Activated naive CD8-positive, alpha-beta T cell treated with anti-CD3 and anti-CD28 coated beads, Interleukin-2, amount 10 ng/mL, durations not matched to agents 7 days and 5 days (primary cell): ENCODE results near the gene RETREG1. TPM values are rescaled to one million over a fixed set of nuclear protein-coding genes. Genes with fewer than 3 reads are reported as not detected.

Experiments used
- ATAC-seq: fragments of 150-1000 bp; cut with Tn5 transposase; one replicate; pipeline ENCODE4 v1.10.0; 2021; ENCODE audit warnings: low read depth, moderate library complexity
- POLR2A ChIA-PET: fragments of 350-600 bp; sonication (Branson Sonifier 250); formaldehyde crosslinking; loops from one replicate; lab custom pipeline; 2021; ENCODE audit warnings: antibody characterized with exemption; lab: Charles Lee
- DNase-seq: peaks from one replicate; pipeline ENCODE4 v3.0.0; 2021
- H3K27ac Mint-ChIP-seq: one replicate; pipeline ENCODE4 v1.8.0; 2022; ENCODE audit warnings: mild to moderate bottlenecking, mixed read lengths
- H3K27me3 Mint-ChIP-seq: one replicate; pipeline ENCODE4 v1.8.0; 2022; ENCODE audit warnings: mild to moderate bottlenecking, moderate library complexity, mixed read lengths
- H3K36me3 Mint-ChIP-seq: one replicate; pipeline ENCODE4 v1.8.0; 2021; ENCODE audit warnings: mild to moderate bottlenecking, mixed read lengths
- H3K4me1 Mint-ChIP-seq: one replicate; pipeline ENCODE4 v1.8.0; 2021; ENCODE audit warnings: mixed read lengths
- H3K4me3 Mint-ChIP-seq: one replicate; pipeline ENCODE4 v1.8.0; 2022; ENCODE audit warnings: mild to moderate bottlenecking, moderate library complexity, mixed read lengths
- H3K9me3 Mint-ChIP-seq: one replicate; pipeline ENCODE4 v1.8.0; 2021; ENCODE audit warnings: mixed read lengths
- total RNA-seq, 2 experiments: library from RNA; stranded (reverse); gene quantifications; one replicate each; pipeline ENCODE4 v1.2.3, GENCODE V29; 2021

Gene RETREG1
- total RNA-seq, 2 experiments from 2014 or later: 50.9 to 59.8 TPM

DNA sequence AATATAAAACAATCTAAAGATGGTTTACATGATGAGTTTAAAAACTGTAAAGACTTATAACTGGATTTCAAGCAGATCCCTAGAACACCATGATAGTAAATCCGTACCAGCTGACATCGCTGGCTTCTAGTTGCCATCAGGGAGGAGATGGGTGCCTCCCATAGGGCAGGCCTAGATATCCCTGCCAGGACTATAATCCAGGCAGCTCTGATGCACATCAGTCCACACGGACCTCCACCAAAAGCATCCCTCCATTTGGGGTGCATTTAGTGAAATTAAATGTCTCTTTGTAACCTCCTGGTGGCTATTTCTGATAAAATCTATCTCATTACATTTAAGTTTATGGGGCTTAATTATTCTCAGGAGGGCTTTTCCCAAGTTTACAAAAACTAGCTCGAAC lies 45.8 kb downstream of the RETREG1 start:
- ATAC-seq (no peak), DNase-seq (no peak)
- no peak overlapping the region for H3K4me3 Mint-ChIP-seq
- POLR2A ChIA-PET: no interaction called here
- peaks cover 21% of the 10 kb centered on the region for H3K36me3 Mint-ChIP-seq
- H3K9me3 Mint-ChIP-seq: no peaks in the 10 kb centered on the region
- no peak overlapping the region for H3K27ac Mint-ChIP-seq
- no peaks in the 10 kb centered on the region for H3K27me3 Mint-ChIP-seq
- H3K4me1 Mint-ChIP-seq: peaks cover 22% of the 10 kb centered on the region

DNA sequence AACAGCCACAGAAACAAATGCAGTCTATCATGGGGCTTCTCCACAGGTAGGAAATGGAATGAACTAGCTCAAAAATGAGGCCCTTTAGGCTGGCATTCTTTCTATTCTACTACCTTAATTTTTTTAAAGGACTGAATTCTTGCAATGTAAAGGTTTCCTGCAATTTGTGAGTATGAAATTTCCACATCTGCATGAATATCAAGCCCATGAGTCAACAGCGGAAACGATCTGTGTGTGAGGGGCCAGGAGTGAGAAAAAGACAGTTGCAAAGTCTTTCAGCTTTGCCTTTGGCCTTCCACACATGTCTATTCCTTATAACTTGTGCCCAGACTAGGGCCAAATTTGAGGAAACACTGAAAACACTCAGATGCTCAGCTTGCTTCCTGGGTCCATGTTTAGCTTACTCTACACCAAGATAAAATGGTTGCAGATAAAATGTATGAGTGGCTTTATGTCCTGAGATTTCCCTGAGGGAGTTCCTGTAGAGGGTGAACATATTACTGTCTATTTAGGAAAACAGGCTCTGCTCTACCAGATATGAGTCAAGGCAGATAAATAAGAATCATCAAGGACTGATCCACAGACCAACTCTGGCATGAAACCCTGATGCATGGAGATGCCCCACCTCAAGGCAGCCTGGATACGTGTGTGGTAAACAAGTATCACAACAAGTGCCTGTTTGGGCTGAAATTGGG lies 46.5 kb downstream of the RETREG1 start:
- Mint-ChIP-seq H3K4me1 (peaks cover 22% of the 10 kb centered on the region), H3K27me3 (no peaks in the 10 kb centered on the region), H3K27ac (no peak overlapping the region), H3K9me3 (no peaks in the 10 kb centered on the region), H3K4me3 (no peak overlapping the region), H3K36me3 (peaks cover 25% of the 10 kb centered on the region)
- DNase-seq: no peak
- no peak for ATAC-seq
- POLR2A ChIA-PET: no interaction called here

DNA sequence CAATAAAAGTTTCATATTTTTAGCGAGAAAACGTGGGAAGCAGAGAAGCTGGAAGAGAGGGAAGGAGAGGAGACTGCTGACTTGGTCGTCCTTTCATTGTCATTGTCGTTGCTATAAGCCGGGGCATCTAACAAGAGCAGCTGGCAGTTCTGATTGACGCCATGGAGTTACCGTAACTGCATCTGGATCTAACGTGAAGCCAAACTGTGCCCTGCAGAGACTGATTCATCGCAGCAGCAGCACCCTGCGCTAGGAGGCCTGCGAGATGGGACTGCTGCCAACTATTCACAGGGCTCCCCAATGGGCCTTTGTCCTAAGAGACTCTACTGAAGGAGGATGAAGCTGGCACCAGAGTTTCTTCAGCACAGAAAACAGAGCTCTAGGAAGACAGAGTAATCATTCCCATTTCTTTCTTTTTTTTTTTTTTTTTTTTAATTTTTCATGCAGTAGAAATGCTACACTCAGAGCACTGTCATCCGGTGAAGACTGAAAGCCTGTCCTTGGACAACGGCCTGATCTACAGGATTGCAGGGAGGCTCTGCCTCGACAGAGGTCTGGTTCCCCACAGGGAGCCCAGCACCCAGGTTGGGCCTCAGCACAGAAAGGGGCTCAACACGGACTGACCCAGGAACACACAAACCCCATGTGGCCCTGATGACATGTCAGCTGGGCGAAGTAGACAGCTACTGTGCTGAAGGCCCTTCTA lies 47.8 kb downstream of the RETREG1 start:
- peaks cover 29% of the 10 kb centered on the region for H3K36me3 Mint-ChIP-seq
- H3K27ac Mint-ChIP-seq: no peak overlapping the region
- no peaks in the 10 kb centered on the region for H3K27me3 Mint-ChIP-seq
- DNase-seq: no peak
- H3K4me1 Mint-ChIP-seq: peaks cover 14% of the 10 kb centered on the region
- POLR2A ChIA-PET: interaction anchor here (0.6 kb wide), 1 partner anchor 10 kb away, joined by 3 read pairs; no protein-coding TSS in a partner anchor
- no peak for ATAC-seq
- no peak overlapping the region for H3K4me3 Mint-ChIP-seq
- H3K9me3 Mint-ChIP-seq: no peaks in the 10 kb centered on the region

DNA sequence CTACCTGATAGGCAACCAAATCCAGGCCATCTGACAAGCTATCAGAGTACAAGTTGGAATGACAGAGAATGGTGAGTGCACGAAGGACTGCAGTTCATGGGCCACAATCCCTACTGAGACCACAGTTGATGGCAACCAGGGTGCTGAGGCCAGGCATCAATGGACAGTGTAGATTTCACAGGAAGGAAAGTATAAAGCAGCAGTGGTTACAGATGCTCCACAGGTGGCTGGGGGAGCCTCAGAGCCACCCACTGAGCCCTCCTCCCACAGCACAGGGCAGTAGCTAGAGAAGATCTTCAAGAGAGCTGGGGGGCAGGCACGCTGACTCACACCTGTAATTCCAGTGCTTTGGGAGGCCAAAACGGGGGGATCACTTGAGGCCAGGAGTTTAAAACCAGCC lies 49.4 kb downstream of the RETREG1 start:
- POLR2A ChIA-PET: no interaction called here
- no peak overlapping the region for H3K4me3 Mint-ChIP-seq
- peaks cover 31% of the 10 kb centered on the region for H3K36me3 Mint-ChIP-seq
- no peak overlapping the region for H3K27ac Mint-ChIP-seq
- no peaks in the 10 kb centered on the region for H3K9me3 Mint-ChIP-seq
- DNase-seq: no peak
- no peak for ATAC-seq
- no peaks in the 10 kb centered on the region for H3K27me3 Mint-ChIP-seq
- H3K4me1 Mint-ChIP-seq: peaks cover 13% of the 10 kb centered on the region

DNA sequence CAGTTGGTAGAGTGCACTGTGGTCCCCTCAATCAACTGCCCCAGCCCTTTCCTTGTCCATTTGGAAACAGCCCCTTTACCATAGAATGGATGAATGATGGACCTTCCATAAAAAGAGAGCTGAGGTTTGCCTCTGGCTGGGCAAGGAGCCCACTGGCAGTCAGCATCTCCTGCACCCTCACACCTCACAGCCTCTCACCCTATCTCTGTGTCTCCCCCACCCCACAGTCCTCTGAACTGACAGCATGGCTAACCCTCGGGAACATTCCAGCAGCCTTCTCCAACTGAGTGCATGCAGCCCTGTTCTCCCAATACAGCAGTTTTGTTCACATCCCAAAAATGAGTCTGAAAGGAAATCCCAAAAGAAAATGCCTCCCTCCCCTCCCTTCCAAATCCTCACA lies 51.7 kb downstream of the RETREG1 start:
- Mint-ChIP-seq H3K9me3 (no peaks in the 10 kb centered on the region), H3K27me3 (no peaks in the 10 kb centered on the region), H3K27ac (no peak overlapping the region), H3K36me3 (peaks cover 31% of the 10 kb centered on the region), H3K4me3 (no peak overlapping the region), H3K4me1 (peaks cover 13% of the 10 kb centered on the region)
- DNase-seq (no peak), ATAC-seq (no peak)
- POLR2A ChIA-PET: no interaction called here

DNA sequence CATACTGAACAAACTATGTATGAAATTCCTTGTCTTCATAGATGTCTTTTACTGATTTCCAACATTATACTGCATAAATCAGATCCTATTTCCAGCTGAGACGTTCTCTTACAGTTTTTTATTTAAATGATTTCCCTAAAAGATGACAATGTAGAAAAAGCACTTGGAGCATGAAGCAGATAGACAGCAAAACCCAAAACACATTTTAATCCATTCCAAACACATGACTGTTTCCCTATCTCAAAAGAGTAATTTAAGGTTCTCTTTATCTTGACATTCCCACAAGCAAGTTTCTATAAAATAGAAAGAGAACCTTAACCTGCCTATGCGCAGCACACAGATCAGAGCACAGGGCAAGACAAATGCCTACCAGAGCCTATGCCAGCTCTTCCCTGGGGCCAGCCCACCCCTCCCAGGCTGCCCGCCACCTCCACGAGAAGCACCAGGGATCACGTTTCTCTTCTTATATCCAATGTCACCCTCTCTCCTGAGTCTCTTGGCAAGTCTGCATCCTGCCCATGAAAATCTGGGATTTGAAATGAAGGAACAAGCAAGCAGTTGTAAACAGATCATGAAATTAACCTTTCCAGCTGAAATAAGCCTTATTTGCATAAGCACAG lies 52.4 kb downstream of the RETREG1 start:
- no peak for ATAC-seq
- no peak overlapping the region for H3K4me3 Mint-ChIP-seq
- peaks cover 31% of the 10 kb centered on the region for H3K36me3 Mint-ChIP-seq
- POLR2A ChIA-PET: no interaction called here
- no peaks in the 10 kb centered on the region for H3K9me3 Mint-ChIP-seq
- no peak overlapping the region for H3K27ac Mint-ChIP-seq
- no peaks in the 10 kb centered on the region for H3K27me3 Mint-ChIP-seq
- peaks cover 13% of the 10 kb centered on the region for H3K4me1 Mint-ChIP-seq
- no peak for DNase-seq

DNA sequence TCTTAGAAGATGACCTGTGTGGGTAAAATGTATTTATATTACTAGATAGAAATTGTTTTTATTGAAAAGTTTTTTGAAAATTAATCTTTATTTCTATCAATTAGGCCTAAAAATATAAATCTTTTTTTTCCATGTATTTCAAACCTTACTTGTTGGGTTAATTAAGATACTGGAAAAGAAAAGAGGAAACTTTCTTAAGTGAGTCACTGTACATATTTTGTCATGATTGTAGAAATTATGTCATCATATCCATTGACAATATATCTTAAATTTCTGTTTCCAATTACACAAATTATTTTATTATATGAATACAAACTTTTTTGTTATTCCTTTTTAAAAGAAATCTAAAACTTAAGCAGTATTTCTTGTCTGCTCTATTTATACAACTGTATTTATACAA lies 53.1 kb downstream of the RETREG1 start:
- Mint-ChIP-seq H3K9me3 (no peaks in the 10 kb centered on the region), H3K27ac (no peak overlapping the region), H3K27me3 (no peaks in the 10 kb centered on the region), H3K36me3 (peaks cover 31% of the 10 kb centered on the region), H3K4me1 (peaks cover 13% of the 10 kb centered on the region), H3K4me3 (no peak overlapping the region)
- ATAC-seq (no peak), DNase-seq (no peak)
- POLR2A ChIA-PET: no interaction called here

DNA sequence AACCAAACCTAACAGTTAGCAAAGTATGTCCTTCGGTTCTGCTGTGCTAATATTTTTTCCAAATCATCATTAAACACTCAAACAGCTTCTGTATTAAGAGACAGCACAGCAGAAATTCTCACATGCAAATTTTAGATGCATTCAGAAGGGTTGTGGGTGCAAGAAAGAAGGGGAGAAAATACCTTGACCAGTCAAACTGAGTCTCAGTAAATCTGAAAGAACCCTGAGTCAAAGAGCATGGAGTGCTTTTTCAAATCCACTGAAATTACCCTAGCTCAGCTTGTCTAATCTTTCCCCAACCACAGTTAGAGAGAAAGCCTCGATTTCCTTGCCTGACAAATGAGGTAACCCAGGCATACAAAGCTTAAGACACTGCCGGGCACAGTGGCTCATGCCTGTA lies 55.1 kb downstream of the RETREG1 start:
- no peak for ATAC-seq

DNA sequence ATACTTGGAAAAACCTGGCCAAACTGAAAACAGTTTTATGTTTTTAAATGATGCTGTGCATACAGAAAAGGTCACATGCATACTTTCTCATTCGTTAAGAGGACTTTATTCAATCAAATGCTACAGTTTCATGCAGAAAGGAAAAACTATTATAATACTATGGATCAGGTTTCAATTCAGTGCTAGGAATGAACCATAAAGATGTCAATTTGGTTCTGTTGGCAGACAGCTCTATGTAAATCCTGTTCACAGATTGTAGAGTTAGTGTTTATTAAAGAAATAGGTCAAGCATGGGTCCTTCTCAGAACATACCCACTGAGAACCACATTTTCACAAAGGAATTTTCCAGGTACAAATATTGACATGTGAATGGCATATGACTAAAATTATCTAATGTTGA lies 57.1 kb downstream of the RETREG1 start:
- no peak overlapping the region for H3K4me3 Mint-ChIP-seq
- H3K27ac Mint-ChIP-seq: no peak overlapping the region
- no peaks in the 10 kb centered on the region for H3K27me3 Mint-ChIP-seq
- DNase-seq (no peak), ATAC-seq (no peak)
- H3K36me3 Mint-ChIP-seq: peaks cover 18% of the 10 kb centered on the region
- H3K9me3 Mint-ChIP-seq: no peaks in the 10 kb centered on the region
- POLR2A ChIA-PET: no interaction called here
- H3K4me1 Mint-ChIP-seq: peaks cover 8% of the 10 kb centered on the region

More for the DNA sequence above, 55.1 kb downstream of the RETREG1 start:
- no peaks in the 10 kb centered on the region for H3K27me3 Mint-ChIP-seq
- H3K36me3 Mint-ChIP-seq: peaks cover 30% of the 10 kb centered on the region
- no peaks in the 10 kb centered on the region for H3K9me3 Mint-ChIP-seq
- H3K4me3 Mint-ChIP-seq: no peak overlapping the region
- H3K27ac Mint-ChIP-seq: no peak overlapping the region
- POLR2A ChIA-PET: no interaction called here
- DNase-seq: no peak
- peaks cover 4% of the 10 kb centered on the region for H3K4me1 Mint-ChIP-seq

DNA sequence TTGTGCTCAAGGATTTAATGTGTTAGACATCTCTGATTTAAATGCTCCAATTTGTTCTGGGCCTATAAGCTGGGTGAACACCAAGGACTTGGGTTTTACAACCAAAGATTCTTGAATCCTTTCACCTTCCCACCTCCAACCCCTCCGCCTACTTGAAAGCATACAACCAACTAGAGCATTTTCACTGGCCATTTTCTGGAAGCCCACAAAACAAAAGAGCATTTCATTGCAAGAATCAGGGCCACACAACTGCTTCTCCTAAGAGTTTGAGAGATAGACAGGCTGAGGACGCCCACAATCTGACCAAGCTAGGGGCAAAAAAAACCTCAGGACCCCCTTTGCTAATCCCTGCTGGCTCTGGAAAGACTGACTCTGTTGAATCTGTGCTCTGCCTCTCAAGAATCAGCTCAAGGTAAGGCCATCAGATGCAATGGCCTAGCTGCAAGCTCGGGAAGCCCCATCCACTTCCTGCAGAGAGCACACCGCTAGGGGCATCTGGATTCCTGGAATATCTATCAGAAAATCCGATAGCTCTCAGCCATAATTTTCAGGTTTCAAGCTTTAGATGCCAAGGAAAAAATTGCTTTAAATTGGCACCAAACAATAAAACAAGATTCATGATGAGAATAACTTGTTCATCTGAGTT lies 57.7 kb downstream of the RETREG1 start:
- peaks cover 18% of the 10 kb centered on the region for H3K36me3 Mint-ChIP-seq
- H3K4me1 Mint-ChIP-seq: peaks cover 8% of the 10 kb centered on the region
- H3K27me3 Mint-ChIP-seq: no peaks in the 10 kb centered on the region
- POLR2A ChIA-PET: interaction anchor here (0.6 kb wide), 1 partner anchor 10 kb away, joined by 3 read pairs; no protein-coding TSS in a partner anchor
- no peak overlapping the region for H3K4me3 Mint-ChIP-seq
- DNase-seq (no peak), ATAC-seq (no peak)
- H3K27ac Mint-ChIP-seq: no peak overlapping the region
- no peaks in the 10 kb centered on the region for H3K9me3 Mint-ChIP-seq

DNA sequence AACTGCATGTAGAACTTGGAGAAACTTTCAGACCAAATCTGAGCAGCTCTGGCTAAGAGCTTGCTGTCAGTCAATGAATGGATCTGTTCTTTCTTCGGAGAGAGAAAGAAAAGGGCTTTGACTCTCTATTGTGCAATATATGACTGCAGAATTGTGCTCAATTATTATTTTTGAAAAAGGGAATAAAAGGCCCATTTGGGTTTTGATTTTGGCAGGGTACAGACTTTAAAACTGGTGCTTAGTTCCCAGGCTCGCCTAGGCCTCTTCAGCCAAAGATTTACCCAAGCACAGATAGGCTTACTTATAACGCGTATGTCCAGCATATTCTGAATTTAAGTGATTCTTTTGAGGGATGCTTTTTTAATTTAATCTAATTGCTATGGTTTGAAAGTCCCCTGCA lies 59.3 kb downstream of the RETREG1 start:
- ATAC-seq: no peak
- Mint-ChIP-seq H3K27me3 (no peaks in the 10 kb centered on the region), H3K27ac (no peak overlapping the region)

DNA sequence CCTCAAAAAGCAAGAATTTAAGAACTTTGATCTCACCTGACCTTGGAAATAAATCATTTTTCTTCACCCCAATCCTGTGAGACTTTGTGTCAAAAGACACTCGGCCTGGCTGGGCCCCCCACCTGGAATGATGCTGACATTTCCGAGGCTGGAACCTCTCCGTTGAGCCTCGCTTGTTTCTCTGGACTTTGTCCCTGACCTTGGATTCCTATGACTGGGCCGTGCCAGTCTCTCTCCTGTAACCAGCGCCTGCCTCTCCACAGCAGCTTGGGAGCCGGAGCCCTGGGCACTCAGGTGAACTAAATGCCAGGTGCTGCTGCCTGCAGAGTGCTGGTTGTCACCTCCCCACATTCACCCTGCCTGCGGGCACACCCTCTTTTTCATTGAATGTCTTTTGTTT lies 62.7 kb downstream of the RETREG1 start:
- H3K4me3 Mint-ChIP-seq: no peak overlapping the region
- POLR2A ChIA-PET: no interaction called here
- no peak overlapping the region for H3K27ac Mint-ChIP-seq
- H3K36me3 Mint-ChIP-seq: peaks cover 13% of the 10 kb centered on the region
- H3K27me3 Mint-ChIP-seq: no peaks in the 10 kb centered on the region
- DNase-seq (no peak), ATAC-seq (no peak)
- H3K4me1 Mint-ChIP-seq: peaks cover 16% of the 10 kb centered on the region
- H3K9me3 Mint-ChIP-seq: no peaks in the 10 kb centered on the region

More for the DNA sequence above, 59.3 kb downstream of the RETREG1 start:
- no peak overlapping the region for H3K4me3 Mint-ChIP-seq
- POLR2A ChIA-PET: no interaction called here
- no peak for DNase-seq
- H3K9me3 Mint-ChIP-seq: no peaks in the 10 kb centered on the region
- peaks cover 15% of the 10 kb centered on the region for H3K36me3 Mint-ChIP-seq
- peaks cover 10% of the 10 kb centered on the region for H3K4me1 Mint-ChIP-seq

DNA sequence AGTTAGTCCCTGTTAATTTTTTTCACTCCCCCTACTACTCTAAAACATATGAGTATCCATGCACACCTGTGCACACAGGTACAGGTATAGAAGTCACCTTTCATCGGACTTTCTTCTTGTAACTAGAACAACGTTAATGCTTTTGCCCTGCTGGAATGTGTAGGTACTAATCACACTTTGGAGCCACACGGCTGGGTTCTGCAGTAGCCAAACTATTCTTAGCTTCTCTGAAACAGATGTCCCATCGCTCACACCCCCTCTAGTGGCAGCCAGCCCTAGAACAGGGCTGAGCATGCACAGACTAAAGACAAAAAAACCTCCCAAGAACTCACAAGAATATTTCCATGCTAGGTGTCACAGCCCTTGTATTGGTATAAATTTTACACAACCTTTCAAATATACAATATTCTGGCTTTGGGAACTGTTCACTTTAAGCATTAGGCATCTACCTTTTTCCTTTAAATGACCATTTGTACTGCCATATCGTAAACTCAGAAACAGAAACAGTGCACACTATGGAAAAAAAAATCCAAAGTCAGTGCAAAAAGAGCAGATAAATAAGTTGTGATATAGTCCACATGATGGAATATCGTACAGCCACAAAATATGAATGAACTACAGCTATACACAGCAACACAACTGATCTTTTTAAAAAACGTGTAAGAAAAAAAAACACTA lies 64.0 kb downstream of the RETREG1 start:
- peak; percentile 84 for ATAC-seq
- no peaks in the 10 kb centered on the region for H3K27me3 Mint-ChIP-seq
- POLR2A ChIA-PET: no interaction called here

More for the DNA sequence above, 64.0 kb downstream of the RETREG1 start:
- Mint-ChIP-seq H3K27ac (no peak overlapping the region), H3K4me1 (peaks cover 16% of the 10 kb centered on the region), H3K36me3 (peaks cover 8% of the 10 kb centered on the region), H3K9me3 (no peaks in the 10 kb centered on the region), H3K4me3 (no peak overlapping the region)
- peak; percentile 49 for DNase-seq
